ENCODE results near the gene BNC2.
"Not testable (repeated sequence)": the region's sequence is repeated elsewhere in the genome, so short reads cannot be mapped to it uniquely, and the experiment has no call there.

Gene BNC2

GRCh38 chr9:16870596-16871335, at the start of gene BNC2:
TSS of gene BNC2 (minus strand) at chr9:16870670. CDS start at chr9:16870648, 22 bp downstream.
- no peak for DNase-seq (ENCODE audit: low read depth in 2 of 3, low spot score in 2 of 3)

GRCh38 chr9:16918920-16919319, 48.5 kb upstream of the BNC2 start:
- no peak for DNase-seq (ENCODE audit: low read depth in 2 of 3, low spot score in 2 of 3)

- DNase-seq (ENCODE audit: low read depth in 2 of 3, low spot score in 2 of 3) = no peak
Measured at GRCh38 chr9:16915126-16915831, 44.8 kb upstream of the BNC2 start.

GRCh38 chr9:16912197-16912596, 41.7 kb upstream of the BNC2 start:
- DNase-seq (ENCODE audit: low read depth in 2 of 3, low spot score in 2 of 3) = no peak

GRCh38 chr9:16908206-16908605, 37.7 kb upstream of the BNC2 start:
- DNase-seq (ENCODE audit: low read depth in 2 of 3, low spot score in 2 of 3) = not testable (repeated sequence)

- DNase-seq (ENCODE audit: low read depth in 2 of 3, low spot score in 2 of 3) = no peak
Measured at GRCh38 chr9:16904655-16905054, 34.2 kb upstream of the BNC2 start.

GRCh38 chr9:16901590-16901989, 31.1 kb upstream of the BNC2 start:
- no peak for DNase-seq (ENCODE audit: low read depth in 2 of 3, low spot score in 2 of 3)

GRCh38 chr9:16899606-16900005, 29.1 kb upstream of the BNC2 start:
- DNase-seq (ENCODE audit: low read depth in 2 of 3, low spot score in 2 of 3) = no peak

- no peak for DNase-seq (ENCODE audit: low read depth in 2 of 3, low spot score in 2 of 3)
Measured at GRCh38 chr9:16898464-16898863, 28.0 kb upstream of the BNC2 start.

- DNase-seq (ENCODE audit: low read depth in 2 of 3, low spot score in 2 of 3) = no peak
Measured at GRCh38 chr9:16888594-16888993, 18.1 kb upstream of the BNC2 start.

GRCh38 chr9:16885931-16886330, 15.5 kb upstream of the BNC2 start:
- no peak for DNase-seq (ENCODE audit: low read depth in 2 of 3, low spot score in 2 of 3)

- no peak for DNase-seq (ENCODE audit: low read depth in 2 of 3, low spot score in 2 of 3)
Measured at GRCh38 chr9:16884952-16885513, 14.6 kb upstream of the BNC2 start.

GRCh38 chr9:16884373-16884772, 13.9 kb upstream of the BNC2 start:
- DNase-seq (ENCODE audit: low read depth in 2 of 3, low spot score in 2 of 3) = no peak

- DNase-seq (ENCODE audit: low read depth in 2 of 3, low spot score in 2 of 3) = no peak
Measured at GRCh38 chr9:16883586-16883985, 13.1 kb upstream of the BNC2 start.

GRCh38 chr9:16882440-16882839, 12.0 kb upstream of the BNC2 start:
- DNase-seq (ENCODE audit: low read depth in 2 of 3, low spot score in 2 of 3) = not testable (repeated sequence)

- no peak for DNase-seq (ENCODE audit: low read depth in 2 of 3, low spot score in 2 of 3)
Measured at GRCh38 chr9:16879416-16879815, 8.9 kb upstream of the BNC2 start.

GRCh38 chr9:16877256-16877655, 6.8 kb upstream of the BNC2 start:
- no peak for DNase-seq (ENCODE audit: low read depth in 2 of 3, low spot score in 2 of 3)

- no peak for DNase-seq (ENCODE audit: low read depth in 2 of 3, low spot score in 2 of 3)
Measured at GRCh38 chr9:16873126-16873802, 2.8 kb upstream of the BNC2 start.

- no peak for DNase-seq (ENCODE audit: low read depth in 2 of 3, low spot score in 2 of 3)
Measured at GRCh38 chr9:16871336-16872151, 1.1 kb upstream of the BNC2 start.

- no peak for DNase-seq (ENCODE audit: low read depth in 2 of 3, low spot score in 2 of 3)
Measured at GRCh38 chr9:16869882-16870595, 431 bp downstream of the BNC2 start.

All from activated CD8-positive, alpha-beta memory T cell treated with anti-CD3 and anti-CD28 coated beads for 48 hours (primary cell).